GM21526 (cell line): ENCODE results near the gene SSPN.

ENCODE experiments used
- ATAC-seq: cut with Tn5 transposase; IDR thresholded peaks from one replicate; pipeline ENCODE4 v1.9.1; 2021; ENCODE audit warnings: moderate library complexity; ENCODE audit not compliant: unreplicated experiment, low FRiP score

SSPN gene, protein sequence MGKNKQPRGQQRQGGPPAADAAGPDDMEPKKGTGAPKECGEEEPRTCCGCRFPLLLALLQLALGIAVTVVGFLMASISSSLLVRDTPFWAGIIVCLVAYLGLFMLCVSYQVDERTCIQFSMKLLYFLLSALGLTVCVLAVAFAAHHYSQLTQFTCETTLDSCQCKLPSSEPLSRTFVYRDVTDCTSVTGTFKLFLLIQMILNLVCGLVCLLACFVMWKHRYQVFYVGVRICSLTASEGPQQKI

DNA sequence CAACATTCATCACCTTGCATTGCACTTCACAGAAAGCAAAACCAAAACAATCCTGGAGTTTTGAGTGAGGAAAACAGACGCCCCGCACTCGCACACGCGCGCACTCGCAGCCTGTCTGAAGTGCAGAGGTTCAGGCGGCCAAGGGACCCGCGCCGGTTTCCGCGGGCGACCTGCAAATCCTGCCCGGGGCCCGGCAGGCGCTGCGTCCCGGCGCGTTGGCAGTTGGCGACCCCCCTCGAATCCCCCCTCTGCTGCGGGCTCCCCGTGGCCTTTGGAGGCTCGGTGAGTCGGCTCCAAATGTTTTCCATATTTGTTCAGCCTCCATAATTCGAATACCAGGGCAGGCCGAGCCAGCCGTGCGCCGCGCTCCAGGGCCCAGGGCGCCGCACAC, at the start of gene SSPN:
TSS of gene SSPN (plus strand) at position 324 of the 391 bp plus-strand sequence. CDS start 100 bp downstream, outside the sequence.
- ATAC-seq, result no peak

DNA sequence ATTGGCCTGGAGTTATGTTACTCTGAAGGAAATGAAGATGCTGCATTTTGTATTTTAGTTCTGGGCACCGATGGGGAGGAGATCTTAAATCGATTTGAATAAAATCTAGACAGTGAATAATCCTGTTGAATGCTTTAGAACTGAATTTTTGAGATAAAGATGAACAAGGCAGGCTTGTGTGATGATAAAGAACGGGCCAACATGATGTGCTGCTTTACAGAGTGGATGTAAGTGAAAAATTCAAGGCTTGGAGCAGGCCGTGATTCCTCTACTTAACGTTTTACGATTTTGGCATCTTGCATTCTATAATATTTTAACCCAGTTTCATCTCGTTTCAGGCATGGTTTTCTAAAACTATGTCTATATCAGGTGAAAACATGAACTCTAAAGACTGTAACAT, 47.1 kb upstream of the SSPN start:
- no peak for ATAC-seq

DNA sequence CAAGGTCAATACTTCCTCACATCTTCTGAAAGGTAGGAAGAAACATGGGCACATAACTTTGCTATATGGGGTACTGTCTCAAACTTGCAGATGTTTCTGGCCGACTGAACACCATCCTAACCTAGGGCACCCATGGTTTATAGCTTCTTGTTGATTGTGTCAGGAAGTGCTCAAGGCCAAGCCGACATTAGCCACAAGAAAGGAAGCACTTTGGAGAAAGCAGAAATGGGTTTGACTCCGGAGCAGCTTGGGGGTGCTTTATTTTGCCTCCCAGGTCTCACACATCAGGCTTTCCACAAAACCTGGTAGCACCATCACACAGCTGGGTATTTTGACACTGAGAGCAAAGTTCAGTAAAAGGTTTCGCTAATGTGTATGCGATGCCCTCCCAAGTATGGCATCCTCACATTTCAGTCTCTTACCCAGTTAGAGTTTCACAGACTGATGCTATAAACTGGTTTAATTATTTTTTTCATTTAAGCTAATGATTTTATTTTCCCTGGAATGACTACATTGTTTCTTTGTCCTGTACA, 45.3 kb upstream of the SSPN start:
- no peak for ATAC-seq

DNA sequence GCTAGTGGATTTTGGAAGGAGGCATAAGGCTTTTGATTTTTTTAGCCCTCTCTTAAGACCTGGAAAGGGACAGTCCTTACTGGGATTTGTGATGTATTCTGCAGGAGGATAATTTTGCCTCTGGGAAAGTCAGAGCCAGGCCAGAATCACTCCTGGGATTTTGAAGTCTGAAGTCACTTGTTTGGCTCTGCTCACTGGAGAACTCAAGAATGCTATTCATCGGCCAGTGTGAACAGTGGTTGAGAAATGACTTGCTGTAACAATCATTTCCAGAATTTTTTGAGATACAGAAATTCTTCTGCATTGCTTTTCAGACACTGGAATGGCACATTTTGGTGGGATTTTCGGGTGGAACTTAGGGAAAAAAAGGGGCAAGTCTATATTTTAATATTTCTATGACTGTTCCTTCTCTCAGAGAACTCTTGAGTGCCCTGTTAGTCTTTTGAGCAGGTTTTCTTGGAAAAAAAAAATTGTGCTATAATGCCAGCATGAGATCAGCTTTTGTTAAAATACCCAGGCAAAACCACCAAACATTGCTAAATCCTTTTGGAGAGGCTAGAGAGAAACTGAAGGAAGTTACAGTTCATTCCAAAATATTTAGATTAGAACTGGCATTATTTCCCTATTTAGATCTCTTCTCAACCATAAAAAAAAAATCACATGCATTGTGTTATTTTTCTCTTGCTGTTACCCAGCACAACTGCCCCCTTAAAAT, 44.5 kb upstream of the SSPN start:
- no peak for ATAC-seq

DNA sequence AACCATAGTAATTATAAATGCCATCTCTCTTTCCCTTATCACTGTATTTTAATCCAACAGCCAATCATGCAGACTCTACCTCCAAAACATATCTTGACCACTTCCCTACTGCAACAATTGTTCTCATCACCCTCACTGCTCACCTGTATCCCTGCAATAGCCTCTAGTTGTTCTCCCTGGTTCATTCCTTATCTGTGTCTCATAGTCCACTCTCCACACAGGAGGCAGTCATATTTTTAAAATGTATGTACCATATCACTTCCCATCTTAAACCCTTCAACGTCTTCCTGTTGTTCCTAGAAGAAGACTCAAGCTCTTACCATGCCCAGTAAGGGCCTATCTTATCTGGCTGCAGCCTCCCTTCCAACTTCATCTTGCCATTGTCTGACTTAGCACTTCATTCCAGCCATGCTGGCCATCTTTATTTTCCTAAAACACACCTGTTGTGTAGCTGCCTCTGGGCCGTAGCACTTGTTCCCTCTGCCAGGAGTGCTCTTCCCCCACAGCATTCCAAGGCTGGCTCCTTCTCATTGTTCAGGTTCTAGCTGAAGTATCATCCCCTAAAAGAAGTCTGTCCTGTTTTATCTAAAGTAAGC, 42.8 kb upstream of the SSPN start:
- ATAC-seq, result no peak

DNA sequence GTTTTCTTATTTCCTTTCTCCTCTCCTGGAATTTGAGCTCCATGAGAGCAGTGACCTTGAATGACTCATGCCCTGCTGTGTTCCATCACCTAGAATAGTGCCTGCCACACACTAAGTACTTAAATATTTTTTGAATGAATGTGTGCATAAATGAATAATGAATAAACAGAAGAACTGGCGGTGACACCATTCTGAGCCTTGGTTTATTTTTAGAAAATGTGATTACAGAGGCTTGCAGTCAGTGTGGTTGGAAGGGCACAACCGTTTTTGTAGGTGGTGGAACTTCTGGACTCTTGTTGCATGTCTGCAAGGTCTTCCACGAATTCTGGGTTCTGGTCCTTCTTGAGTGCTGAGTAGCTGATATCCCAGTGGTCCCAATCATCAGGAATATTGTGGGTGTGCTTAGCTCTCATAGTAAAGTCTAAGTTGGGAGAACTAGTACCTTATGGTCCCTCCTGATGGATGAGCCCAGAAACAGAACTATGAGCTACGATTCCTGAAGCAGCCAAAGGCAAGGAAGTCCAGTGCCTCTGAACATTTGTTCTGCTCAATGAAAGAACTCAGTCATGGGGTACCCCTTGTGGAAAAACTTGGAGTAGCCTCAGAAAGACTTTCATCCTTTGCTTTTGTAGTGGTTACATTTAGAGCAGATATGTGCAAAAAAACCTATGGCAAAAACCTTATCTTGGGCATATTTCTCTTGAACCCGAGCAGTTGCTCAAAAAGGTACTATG, 41.8 kb upstream of the SSPN start:
- no peak for ATAC-seq

DNA sequence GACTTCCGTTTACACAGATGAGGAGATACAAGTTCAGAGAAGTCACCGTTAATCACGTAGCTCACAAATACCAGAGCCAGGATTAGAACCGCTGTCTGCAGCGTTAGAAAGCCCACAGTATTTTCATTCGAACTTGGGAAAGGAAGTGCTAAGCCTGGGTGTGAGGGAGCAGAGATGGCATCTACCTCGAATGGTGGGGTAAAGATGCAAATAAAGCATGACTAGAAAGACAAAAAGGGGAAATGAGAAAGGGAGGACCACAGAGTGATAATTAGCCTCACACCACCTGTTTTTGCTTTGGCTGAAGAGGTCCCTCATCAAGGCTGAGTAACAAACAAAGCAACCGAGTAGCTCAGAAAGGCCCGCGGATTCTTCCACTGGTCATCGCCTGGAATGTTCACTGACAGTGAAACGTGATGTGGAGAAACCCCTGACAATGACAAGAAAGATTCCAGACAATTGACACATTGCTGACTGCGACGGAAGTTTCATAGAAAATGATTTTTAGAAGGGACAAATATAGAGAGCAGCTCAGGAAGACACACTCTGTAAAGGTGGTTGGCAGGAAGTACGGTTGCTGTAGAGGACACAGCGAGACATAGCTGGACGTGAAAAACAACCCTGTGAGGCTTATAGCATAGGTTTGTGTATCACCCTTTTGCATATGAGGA, 39.0 kb upstream of the SSPN start:
- peak; percentile 91 for ATAC-seq

DNA sequence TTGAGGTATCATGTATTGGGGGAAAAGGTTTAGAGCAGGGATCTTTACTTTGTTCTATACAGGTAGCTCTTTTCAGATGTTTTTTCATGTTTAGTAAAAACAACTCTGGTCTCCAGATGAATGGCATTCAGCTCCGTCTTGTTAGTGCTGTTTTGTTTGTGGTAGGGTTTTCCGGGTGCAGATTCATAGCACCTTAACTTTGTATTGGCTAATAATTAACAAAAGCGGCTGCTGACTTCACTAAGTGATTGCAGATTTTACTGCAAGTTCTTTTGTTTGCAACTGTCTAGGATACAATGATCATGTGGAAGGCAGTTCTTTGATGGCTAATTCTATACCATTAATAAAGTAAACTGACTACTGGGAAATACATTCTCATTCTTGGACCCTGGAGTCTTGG, 38.4 kb upstream of the SSPN start:
- ATAC-seq, result peak; percentile 1

DNA sequence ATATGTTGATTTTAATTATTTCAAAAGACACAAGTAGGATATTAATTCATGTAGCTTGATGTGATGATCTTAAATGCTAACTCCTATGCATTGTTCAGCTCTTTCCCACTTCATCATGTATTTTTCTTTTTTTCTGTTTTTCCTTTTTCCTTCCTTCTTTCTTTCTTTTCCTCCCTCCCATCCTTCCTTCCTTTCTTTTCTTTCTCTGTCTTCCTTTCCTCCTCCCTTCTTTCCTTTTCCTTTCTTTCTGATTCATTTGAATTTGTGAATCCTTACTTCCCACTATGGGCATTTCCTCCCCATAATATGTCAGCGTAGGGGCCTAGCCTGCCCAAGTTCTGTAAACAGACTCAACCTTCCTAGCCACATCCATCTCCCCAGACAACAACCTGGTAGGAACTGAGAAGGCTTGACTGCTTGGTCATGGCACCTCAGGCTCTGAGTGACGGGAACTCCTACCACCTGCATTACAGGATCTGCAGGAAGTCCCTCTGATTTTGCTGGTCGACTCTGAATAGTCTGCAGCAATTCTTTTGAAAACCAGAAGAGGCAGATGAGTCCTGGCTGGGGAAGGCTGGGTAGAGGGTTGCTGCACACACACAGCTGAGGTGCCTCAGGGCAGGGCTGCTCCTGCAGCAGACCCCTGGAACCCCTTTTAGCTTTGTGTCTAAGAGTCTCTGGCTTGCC, 37.2 kb upstream of the SSPN start:
- ATAC-seq, result no peak

DNA sequence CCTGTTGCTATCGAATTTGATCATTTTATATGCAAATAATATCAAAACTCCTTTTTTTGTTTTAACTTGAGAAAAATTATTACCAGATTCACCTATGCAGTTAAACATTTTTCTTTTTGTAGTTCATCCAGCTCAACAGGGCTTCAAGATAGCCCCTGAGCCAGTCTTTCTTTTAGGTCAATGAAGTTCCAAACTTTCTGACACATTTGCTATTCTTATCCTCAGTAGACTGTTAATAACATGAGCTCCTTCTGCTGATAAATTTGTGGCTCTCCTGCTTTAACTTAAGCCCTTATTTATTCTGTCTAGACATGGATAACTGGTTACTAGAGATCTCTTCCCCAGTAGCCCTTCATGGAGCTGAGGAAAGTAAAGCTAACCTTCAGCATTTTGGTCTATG, 33.2 kb upstream of the SSPN start:
- ATAC-seq, result no peak

DNA sequence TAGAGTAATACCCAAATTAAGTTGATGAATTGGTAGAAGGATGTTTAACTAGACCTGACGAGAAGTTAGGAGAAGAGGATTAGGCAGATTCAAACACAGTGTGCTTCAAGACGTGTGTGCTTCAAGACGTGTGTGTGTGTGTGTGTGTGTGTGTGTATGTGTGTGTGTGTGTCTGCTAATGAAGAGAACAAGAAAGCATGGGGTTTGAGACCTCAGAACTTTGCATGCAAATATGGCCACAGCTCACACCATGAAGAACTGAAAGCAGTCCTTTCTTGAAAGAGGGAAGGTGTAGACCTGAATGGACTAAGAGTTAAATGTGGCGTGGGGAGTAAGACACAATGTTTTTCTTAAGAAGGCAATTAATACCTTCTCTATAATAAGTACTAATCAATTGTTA, 32.5 kb upstream of the SSPN start:
- ATAC-seq, result peak; percentile 82

DNA sequence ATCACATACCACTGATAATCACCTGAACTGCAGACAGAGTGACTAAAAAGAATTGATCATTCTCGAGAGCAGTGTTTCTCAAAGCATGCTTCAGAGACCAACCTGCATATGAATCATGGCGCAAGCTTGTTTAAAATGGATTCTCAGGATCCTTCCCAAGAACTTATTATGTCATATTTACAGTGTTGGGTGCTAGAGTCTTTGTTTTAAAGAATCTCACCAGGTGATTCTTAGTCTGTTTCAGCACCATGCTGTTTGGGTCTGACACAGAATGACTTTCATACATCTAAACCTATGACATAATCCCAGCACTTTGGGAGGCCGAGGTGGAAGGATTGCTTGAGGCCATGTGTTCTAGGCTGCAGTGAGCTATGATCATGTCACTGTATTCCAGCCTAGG, 31.3 kb upstream of the SSPN start:
- no peak for ATAC-seq

DNA sequence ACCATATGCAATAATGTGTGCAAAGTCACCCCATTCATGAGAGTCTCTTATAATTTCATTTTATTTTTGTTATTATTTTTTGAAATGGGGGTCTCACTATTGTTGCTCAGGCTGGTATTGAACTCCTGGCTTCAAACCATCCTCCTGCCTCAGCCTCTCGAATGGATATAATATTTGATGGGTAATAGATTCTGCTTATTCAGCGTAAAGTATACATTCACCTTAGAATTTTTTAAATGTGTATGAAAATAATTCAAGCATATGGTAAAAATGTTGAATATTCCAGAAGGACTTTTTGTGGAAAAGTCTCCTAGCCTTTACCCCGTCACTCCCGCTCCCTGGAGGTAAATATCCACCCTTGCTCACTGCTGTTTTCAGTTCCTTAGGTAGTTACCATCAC, 23.4 kb upstream of the SSPN start:
- no peak for ATAC-seq

DNA sequence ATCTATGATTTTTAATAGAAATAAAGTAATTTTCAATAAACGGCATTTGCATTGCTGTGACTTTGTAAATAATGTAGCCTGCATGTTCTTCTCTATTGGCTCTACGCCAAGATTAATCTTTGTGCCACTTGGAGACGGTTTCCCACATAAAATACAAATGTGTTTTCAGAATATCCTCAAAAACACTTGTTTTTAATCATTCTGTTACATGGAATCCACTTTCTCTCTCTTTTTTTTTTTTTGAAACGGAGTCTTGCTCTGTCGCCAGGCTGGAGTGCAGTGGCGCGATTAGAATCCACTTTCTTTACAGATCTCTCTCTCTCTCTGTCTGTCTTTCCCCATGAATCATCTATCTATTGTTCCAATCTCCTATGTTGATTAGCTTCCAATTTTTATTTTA, 22.8 kb upstream of the SSPN start:
- ATAC-seq, result no peak

DNA sequence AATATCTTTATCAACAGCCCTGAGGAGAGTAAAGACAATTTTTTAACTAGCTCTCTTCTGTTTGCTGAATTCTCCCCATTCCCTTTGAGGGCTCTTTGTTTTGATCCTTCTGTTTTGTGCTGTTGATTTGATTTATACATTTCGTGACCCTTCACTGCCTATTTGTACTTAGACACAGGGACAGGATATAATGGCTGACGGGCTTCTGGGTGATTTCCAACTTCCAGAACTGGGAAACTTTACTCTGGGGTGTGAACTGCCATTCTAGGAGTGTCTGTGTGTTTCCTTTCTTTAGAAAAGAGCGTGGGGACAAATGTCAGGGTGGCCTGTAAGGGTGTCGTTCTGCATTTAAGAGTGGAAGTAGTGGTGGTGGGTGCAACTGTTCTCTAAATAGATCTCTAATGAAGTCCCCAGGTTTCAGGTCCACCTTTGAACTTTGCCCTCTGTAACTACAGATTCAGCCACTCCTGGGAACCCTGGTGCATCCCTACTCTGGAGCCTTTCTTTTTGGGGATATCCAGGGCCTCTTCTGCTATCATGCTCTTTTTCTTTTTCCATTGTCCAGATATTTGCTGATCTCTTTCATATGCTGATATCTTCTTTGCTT, 22.3 kb upstream of the SSPN start:
- no peak for ATAC-seq

DNA sequence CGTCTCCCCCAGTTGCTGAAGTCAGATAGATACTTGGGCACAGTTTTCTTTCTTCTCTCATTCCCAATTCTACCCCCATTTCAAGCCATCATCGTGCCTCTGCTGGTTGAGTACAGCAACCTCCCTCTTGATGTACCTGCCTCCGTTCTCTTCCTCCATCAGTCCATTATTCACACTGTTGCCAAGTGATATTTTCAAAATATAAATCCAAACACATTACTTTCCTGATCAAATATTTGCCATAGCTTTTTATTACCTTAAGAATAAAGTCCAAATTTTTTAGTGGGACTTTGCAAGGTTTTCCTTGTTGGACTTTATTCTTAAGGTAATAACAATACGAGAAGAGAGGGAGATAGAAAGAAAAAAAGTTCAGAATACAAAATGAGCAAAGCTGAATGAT, 18.6 kb upstream of the SSPN start:
- no peak for ATAC-seq

DNA sequence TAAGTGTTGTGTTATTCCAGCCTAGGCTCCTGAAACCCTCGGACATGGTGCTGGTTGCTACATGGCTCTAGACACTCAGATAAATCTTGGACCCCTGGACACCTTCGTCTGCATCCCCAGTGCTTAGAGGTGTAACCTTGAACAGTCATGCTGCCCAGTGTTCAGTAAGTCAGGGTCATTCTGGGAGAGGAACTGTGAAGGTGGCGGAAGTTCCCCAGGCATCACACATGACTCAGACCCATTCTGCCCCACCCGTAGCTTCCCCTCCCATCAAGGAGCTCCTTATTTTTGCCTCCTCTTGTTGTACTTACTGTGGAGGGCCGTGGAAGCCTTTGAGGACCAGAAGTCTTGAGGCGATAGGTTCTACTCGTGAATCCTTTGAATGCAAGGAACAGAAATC, 18.1 kb upstream of the SSPN start:
- no peak for ATAC-seq

DNA sequence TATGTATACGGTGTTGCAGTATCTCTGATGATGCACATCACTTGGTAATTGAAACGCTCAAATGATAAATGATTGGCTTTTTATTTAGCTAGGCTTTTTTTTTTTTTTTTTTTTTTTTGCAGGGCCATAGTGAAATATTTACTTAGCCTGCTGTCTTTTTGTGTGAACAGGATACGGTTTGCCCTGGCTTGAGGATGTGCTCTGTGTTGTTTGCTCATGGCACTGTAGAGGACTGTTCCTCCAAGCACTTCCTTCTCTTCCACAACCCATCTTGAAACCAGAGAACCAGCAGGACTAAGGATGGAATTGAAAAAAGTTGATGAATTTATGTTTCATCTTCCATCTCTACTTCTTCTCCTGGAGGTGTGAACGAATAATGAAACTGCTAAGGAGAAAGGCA, 15.5 kb upstream of the SSPN start:
- no peak for ATAC-seq

DNA sequence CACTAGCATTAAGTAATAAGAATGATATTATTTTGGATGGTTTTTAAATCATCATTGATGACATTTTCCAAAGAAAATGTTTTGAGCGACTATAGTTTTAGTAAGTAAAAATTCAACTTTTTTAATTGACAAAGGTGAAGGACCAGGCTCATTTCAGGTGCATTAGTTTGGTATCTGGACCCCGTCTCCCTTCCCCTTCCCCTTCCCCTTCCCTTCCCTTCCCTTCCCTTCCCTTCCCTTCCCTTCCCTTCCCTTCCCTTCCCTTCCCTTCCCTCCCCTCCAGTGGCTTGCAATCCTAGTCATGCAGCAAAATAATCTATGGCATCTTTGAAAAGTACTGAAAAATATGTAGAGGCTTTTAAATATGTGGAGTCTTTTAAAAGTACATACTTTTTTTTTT, 13.0 kb upstream of the SSPN start:
- no peak for ATAC-seq
